Smooth muscle cell of the brain vasculature (primary cell): ENCODE results near the gene NPAS3.

Experiments used
- DNase-seq: peaks from one replicate; pipeline ENCODE4 v3.0.0-alpha.2; 2012; ENCODE audit warnings: low read depth, low spot score

Gene NPAS3

DNA sequence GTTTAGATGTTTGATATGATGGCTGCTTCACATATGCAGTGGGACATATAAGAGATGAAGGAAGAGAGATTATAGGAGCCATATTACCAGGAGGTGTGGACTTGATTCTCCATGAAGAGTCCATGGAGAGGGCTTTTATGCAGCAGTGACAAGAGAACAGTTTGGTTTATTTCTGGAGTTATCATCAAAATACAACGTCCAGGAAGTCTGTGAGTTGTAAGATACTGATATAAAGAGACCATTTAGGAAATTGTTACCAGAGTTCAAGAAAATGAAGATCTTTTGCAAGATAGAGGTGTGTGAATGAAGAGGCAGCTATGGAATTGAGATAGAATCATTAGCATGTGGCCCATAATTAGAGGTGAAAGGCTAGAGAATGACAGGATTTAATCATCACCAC lies 431.7 kb downstream of the NPAS3 start:
- no peak for DNase-seq

DNA sequence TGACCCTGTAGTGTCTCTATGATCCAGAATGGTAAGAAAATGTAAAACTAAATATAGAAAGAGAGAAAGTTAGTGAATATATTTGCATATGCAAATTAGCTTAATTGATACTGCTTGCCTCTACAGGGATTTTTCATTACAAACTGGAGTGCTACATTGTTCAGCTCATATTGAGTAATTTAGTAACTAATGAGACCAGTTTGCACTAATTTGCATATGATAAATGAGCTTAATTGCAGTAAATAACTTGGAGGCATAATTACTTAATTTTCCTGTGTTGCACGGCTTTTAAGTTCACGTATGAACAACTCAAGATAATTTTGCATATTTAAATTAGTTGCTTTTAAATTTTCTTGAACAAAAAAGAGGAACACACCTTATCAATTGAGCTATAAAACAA lies 436.5 kb downstream of the NPAS3 start:
- no peak for DNase-seq

- DNase-seq = no peak
Measured at GRCh38 chr14:33375786-33376185, 437.1 kb downstream of the NPAS3 start.

- DNase-seq = no peak
Measured at GRCh38 chr14:33376510-33376909, 437.8 kb downstream of the NPAS3 start.

DNA sequence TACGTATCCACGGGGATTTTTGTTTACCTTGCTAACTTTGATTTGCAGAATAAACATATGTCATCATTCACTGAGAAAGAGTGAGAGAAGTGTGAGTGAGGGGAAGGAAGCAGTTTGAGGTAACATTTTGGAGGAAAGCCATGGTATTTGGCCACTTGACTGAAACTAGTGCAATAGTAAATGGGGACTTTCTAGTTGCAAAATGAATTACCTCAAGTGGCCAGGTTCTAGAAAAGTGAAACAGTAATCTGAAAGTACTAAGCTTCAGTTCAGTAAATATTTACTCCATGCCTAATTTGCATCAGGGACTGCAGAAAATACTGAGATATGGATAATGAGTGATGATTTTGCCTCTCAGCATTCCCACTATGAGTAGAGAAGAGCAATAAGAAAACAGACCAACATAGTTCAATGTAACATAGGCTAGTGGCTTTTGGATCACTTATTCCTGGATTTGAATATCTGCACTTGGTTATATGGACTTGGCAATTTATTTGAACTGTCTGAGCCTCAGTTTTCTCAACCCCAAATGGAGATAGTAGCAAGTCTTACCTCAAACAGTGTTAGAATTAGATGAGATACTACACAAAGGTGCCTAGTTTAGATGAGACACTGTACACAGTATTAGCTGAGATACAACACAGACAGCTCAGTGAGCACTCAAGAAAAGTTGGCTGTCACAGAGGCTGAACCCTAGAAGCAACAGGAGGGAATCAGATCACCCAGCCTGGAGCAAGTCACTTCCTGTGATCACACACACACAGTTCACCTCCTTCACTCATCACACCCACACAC lies 439.1 kb downstream of the NPAS3 start:
- DNase-seq = no peak

DNA sequence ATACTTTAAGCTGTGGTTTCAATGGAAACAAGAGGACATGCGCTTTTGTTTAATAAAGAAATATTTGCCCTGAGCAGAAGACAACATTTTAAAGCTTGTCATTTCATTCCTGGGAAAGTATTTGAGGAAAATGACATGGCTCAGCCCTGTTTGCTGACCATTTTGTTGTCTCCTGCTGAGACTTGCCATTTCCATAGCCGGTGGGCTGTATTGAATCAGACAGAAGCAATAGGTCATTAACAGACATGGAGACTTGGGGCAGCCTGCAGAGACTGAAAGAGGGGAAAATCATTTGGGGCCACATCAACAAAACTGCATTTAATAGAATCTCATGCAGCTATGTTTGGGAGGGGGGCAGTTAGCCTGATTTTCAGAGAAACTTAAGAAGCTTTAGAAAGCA lies 443.0 kb downstream of the NPAS3 start:
- no peak for DNase-seq

- no peak for DNase-seq
Measured at GRCh38 chr14:33386140-33386539, 447.5 kb downstream of the NPAS3 start.

GRCh38 chr14:33386781-33387180 lies 448.1 kb downstream of the NPAS3 start:
- no peak for DNase-seq

GRCh38 chr14:33390335-33390734 lies 451.7 kb downstream of the NPAS3 start:
- DNase-seq = no peak

DNA sequence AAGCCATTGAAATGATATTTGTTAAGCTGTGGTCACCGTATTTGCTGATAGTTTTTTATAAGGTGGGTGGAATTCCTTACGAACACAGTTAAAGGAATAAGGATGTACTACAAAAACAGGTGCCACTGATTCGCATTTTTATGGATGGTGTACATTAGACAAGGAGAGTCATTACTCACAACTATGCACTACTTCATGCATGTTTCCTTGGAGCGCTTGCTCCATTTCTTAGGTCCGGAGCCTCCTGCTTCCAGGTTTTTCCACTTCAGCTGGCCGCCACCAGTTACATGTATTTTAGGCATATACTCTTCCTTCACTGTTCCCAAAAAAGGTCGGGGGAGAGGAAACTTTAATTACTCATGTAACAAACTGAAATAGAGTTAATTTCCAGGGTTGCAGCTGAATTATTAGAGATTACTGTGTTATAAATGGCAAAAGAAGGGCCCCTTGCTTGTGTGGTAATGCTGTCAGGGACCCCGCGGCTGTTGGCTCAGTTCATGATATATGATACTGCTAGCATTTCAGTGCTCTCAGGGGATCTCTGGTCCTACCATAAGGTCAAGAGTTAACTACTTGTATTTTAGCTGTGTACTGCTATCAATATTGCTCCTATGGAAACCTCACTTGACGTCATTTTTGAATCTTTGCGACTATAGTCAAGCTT lies 454.7 kb downstream of the NPAS3 start:
- no peak for DNase-seq

- no peak for DNase-seq
Measured at GRCh38 chr14:33393895-33394368, 455.3 kb downstream of the NPAS3 start.

DNA sequence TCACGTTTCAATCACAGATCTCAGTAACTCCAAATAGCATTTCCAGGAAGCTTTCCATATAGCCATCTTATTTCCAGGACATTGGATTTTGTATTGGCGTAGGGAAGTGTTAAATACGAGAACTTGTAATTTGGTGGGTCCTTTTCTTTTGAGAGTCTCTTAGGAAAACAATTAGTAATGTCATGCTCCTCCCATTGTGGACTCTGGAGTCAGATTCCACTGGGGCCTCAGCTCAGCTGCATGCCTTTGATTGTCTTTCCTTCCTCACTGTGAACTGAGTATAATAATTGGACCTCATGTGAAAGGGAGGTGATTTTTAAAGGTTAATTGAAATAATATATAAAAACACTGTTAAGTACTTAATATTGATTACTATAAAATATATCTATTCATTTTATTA lies 462.6 kb downstream of the NPAS3 start:
- no peak for DNase-seq

GRCh38 chr14:33402604-33403003 lies 463.9 kb downstream of the NPAS3 start:
- no peak for DNase-seq

DNA sequence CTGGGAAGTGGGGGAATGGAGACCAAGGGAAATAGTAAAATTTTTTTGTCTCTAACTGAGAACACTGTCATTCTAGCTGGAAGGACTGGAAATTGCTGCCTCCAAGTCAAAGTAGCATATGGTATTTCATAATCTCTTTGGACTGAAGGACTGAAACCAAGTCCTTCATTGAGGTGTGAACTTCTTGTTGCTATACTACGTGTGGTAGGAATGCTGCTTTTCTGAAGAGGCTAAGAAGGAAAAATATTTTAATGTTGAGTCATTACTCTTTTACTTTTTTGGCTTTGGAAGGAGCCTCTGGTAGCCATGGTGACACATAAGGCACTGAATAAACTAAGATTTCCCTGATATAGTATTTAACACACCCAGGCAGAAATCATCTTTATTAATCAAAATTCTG lies 465.4 kb downstream of the NPAS3 start:
- DNase-seq = no peak

DNA sequence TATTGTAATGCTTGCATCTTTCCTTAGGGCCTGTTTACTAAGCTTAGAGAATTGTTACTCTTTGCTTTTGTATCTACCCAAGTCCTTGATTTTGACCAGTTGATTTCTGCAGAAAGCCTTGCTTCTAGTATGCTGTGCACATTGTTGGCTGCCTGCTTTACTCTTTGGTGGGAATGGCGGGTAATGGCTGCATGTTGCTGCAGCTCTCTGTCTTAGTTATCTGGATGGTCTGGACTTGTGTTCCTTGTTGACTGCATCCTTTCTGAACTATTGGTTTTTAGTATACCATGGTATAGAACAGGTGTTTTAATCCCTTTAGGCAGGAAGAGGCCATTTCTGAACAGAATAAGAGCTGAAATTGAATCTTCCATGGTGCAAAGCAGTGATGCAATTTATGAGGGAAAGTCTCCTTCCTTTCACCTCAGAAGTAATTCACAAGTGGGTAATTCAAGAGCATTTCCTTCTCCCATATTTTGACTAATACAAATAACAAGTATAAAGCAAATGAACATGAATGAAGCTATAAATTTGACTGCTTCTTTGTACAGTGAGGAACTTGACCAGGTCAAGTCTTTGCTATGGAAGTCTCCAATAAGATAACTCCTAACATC lies 466.4 kb downstream of the NPAS3 start:
- no peak for DNase-seq

DNA sequence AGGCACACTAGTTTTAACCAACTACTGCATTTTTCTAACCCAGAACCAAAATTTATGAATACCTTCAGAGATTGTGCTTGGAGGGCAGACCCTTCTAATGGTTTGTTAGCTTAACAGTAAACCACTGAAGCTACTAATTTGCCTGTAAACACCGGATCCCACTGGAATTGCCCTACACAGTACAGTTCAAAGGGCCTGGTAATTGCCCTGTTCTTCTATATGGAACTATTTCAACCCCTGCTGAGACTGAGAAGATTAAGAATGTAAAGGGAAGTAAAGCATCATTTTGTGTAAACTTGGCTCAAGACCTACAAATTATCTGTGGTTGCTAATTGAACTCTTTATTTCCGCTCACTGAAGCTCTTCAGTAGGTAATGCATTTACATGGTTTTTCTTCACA lies 468.1 kb downstream of the NPAS3 start:
- DNase-seq = no peak

DNA sequence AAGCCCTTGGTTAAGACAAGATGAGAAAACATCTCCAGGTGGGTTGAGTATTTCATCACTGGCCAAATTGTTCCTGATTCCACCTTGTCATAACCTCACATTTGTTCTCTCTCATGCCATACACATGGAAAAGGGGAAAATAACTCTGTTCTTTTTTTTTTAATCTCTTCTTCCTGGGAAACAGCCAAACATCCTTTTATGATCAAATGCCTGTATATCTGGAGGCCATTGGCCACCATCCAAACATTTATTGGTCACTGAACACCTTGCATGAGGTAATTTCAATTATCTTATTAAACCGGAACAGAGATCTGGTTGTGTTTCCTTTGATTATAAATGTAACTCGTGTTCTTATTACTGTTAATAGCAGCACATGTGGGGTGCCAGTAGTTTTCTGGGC lies 469.6 kb downstream of the NPAS3 start:
- no peak for DNase-seq

- DNase-seq = no peak
Measured at GRCh38 chr14:33412450-33412849, 473.8 kb downstream of the NPAS3 start.

DNA sequence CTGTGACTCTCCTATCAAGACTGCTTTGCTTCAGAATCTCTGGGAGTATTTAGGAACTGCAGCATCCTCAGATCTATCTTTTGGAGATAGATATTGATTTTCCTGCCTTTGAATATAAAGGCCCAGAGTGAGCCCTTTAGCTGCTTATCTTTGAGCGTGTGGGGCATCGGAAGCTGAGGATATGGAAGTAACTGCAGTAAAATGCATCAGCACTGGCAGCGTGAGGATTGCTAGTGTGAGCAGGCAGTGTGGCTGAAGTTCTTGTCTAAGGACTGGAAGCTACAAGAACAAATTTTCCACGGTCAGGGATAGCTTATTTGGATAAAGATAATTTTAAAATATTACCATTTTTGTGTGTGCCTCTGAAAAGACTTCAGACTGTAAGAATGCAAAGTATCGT lies 474.7 kb downstream of the NPAS3 start:
- no peak for DNase-seq

DNA sequence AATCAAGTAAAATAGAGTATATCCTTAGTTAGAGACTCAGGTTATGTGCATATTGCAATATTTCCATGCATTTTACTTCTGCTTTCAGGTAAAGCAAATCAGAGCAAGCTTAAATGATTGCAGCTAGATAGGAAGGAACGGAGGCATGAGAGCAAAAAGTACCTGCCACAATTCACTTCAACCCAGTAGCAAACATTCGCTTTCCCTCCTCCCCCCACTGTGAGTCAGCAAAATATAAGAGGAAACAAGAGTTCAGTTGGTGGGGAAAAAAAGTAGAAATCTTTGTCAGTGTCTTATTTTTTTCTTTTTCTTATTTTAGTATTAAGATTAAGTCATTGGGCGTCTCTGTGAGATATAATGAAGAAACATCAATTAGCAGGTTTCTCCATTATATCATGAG lies 475.4 kb downstream of the NPAS3 start:
- DNase-seq = no peak

- DNase-seq = no peak
Measured at GRCh38 chr14:33420051-33420627, 481.5 kb downstream of the NPAS3 start.

GRCh38 chr14:33430414-33431035 lies 491.8 kb downstream of the NPAS3 start:
- DNase-seq = no peak
